Keratinocyte (primary cell): Measurements from ENCODE around the gene ABHD18.

Source experiments
- EZH2 ChIP-seq: IDR thresholded peaks from one replicate; pipeline ENCODE4 v1.6.1; 2012; ENCODE audit warnings: inconsistent platforms, mild to moderate bottlenecking, low read length, moderate library complexity
- TF ChIP-seq, protein P1 (sequence below), 3 experiments: IDR thresholded peaks in 1 of 3; conservative IDR thresholded peaks in 1 of 3; optimal IDR thresholded peaks in 1 of 3; 2 replicates in 2 of 3; 3 replicates in 1 of 3; pipeline versions ENCODE3 to v1.5.1; 2011; ENCODE audit warnings: low read length in 3 of 3, mild to moderate bottlenecking in 3 of 3, moderate library complexity in 2 of 3, control low read depth in 1 of 3, inconsistent platforms in 1 of 3; ENCODE audit not compliant: insufficient read depth in 2 of 3; ENCODE audit errors: extremely low read depth in 1 of 3

DNA sequence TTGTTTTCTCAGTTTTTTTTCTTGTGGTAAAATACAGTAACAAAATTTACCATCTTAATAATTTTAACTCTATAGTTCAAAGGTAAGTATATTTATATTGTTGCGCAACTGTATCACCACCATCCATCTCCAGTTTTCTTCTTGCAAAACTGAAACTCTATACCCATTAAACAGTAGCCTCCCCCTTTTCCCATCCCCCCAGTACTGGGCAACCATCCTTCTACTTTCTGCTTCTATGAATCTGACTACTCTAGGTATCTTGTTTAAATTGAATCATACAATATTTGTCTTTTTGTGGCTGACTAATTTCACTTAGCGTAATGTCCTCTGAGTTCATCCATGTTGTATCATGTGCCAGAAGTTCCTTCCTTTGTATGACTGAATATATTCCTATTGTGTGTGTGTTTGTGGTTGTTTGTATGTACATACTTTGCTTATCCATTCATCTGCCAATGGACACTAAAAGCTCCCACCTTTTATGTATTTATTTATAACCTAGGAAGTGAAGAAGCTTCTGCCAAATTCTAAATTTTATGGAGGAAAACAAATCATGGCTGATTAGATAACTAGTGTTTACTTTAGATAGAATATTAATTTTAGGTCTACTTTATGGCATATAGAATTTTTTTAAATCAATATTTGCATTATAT, 10.0 kb downstream of the ABHD18 start:
- TF ChIP-seq, protein P1, sequence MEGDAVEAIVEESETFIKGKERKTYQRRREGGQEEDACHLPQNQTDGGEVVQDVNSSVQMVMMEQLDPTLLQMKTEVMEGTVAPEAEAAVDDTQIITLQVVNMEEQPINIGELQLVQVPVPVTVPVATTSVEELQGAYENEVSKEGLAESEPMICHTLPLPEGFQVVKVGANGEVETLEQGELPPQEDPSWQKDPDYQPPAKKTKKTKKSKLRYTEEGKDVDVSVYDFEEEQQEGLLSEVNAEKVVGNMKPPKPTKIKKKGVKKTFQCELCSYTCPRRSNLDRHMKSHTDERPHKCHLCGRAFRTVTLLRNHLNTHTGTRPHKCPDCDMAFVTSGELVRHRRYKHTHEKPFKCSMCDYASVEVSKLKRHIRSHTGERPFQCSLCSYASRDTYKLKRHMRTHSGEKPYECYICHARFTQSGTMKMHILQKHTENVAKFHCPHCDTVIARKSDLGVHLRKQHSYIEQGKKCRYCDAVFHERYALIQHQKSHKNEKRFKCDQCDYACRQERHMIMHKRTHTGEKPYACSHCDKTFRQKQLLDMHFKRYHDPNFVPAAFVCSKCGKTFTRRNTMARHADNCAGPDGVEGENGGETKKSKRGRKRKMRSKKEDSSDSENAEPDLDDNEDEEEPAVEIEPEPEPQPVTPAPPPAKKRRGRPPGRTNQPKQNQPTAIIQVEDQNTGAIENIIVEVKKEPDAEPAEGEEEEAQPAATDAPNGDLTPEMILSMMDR (optimal IDR thresholded peaks at IDR 0.05 in 1 of 3, IDR thresholded peaks at IDR 0.05 in 1 of 3, conservative IDR thresholded peaks at IDR 0.05 in 1 of 3; ENCODE audit: extremely low read depth in 1 of 3, insufficient read depth in 2 of 3, low read length in 3 of 3) = no peak
- no peak for TF ChIP-seq EZH2
